Thymus (tissue), 14 donors: ENCODE measurements around the gene HSPA4. TPM values are rescaled to one million over a fixed set of nuclear protein-coding genes. Genes with fewer than 3 reads are reported as not detected.
"Not testable (repeated sequence)": the region's sequence is repeated elsewhere in the genome, so short reads cannot be mapped to it uniquely, and the experiment has no call there.

Experiments used
- DNase-seq, 9 donors: peaks; one replicate each; pipeline ENCODE4 v3.0.0-alpha.2; 2013; ENCODE audit warnings: low spot score in 9 of 9, low read depth in 6 of 9, missing footprints in 1 of 9
- H3K27ac ChIP-seq, 2 donors: one replicate each; pipeline ENCODE4 v1.5.1; 2013; ENCODE audit warnings: control low read depth in 1 of 2, low read depth in 1 of 2, low read length in 1 of 2, mild to moderate bottlenecking in 1 of 2, moderate library complexity in 1 of 2
- H3K27me3 ChIP-seq, 2 donors: one replicate each; pipeline ENCODE4 v1.5.1; 2013; ENCODE audit warnings: low read length in 1 of 2; ENCODE audit not compliant: control insufficient read depth in 2 of 2, insufficient read depth in 1 of 2
- H3K36me3 ChIP-seq, 2 donors: one replicate each; pipeline ENCODE4 v1.5.1; 2013; ENCODE audit warnings: low read length in 1 of 2, mild to moderate bottlenecking in 1 of 2, moderate library complexity in 1 of 2; ENCODE audit not compliant: control insufficient read depth in 2 of 2, insufficient read depth in 2 of 2
- H3K4me1 ChIP-seq, 2 donors: one replicate each; pipeline ENCODE4 v1.5.1; 2013; ENCODE audit warnings: low read length in 2 of 2; ENCODE audit not compliant: control insufficient read depth in 2 of 2, insufficient read depth in 2 of 2
- H3K4me3 ChIP-seq, 2 donors: one replicate each; pipeline ENCODE4 v1.5.1; 2013; ENCODE audit warnings: low read length in 2 of 2, control low read depth in 1 of 2, mild to moderate bottlenecking in 1 of 2
- H3K9me3 ChIP-seq, 2 donors: one replicate each; pipeline ENCODE4 v1.5.1; 2013; ENCODE audit warnings: low read length in 1 of 2, mild to moderate bottlenecking in 1 of 2; ENCODE audit not compliant: control insufficient read depth in 2 of 2, insufficient read depth in 1 of 2
- WGBS: extraction: QIAGEN DNeasy Blood & Tissue Kit; methylation state at CpG from one replicate; pipeline ENCODE4 v1.1.7; 2013; 5-methylcytosine and 5-hydroxymethylcytosine counted together
- long read RNA-seq, 10 donors: transcript quantifications; one replicate each; lab custom pipeline, GENCODE V29; 2026
- polyA plus RNA-seq: library from polyadenylated mRNA; stranded (reverse); fragments of 200-250 nt; gene quantifications from one replicate; pipeline ENCODE4 v1.2.3, GENCODE V29; 2013
- total RNA-seq: library from RNA; stranded (reverse); fragments of 120-200 nt; gene quantifications from one replicate; pipeline ENCODE4 v1.2.4, GENCODE V29; 2013
- donor health status: healthy.

Gene HSPA4
- total RNA-seq (72.0 TPM), polyA plus RNA-seq (65.4 TPM)
- long read RNA-seq, donor 1, full-length matches to known transcripts = 4 of 4 reads
- long read RNA-seq, donor 1, partial matches to known transcripts = 0 of 4 reads
- long read RNA-seq, donor 1, other reads (novel, unspliced or antisense) = 0 of 4 reads
- long read RNA-seq, donor 2 = 0 reads
- long read RNA-seq, donor 3, full-length matches to known transcripts = 13 of 47 reads
- long read RNA-seq, donor 3, partial matches to known transcripts = 34 of 47 reads
- long read RNA-seq, donor 3, other reads (novel, unspliced or antisense) = 0 of 47 reads
- long read RNA-seq, donor 4, full-length matches to known transcripts = 10 of 10 reads
- long read RNA-seq, donor 4, partial matches to known transcripts = 0 of 10 reads
- long read RNA-seq, donor 4, other reads (novel, unspliced or antisense) = 0 of 10 reads
- long read RNA-seq, donor 5, full-length matches to known transcripts = 16 of 36 reads
- long read RNA-seq, donor 5, partial matches to known transcripts = 20 of 36 reads
- long read RNA-seq, donor 5, other reads (novel, unspliced or antisense) = 0 of 36 reads
- long read RNA-seq, donor 6, full-length matches to known transcripts = 13 of 13 reads
- long read RNA-seq, donor 6, partial matches to known transcripts = 0 of 13 reads
- long read RNA-seq, donor 6, other reads (novel, unspliced or antisense) = 0 of 13 reads
- long read RNA-seq, donor 7, full-length matches to known transcripts = 25 of 42 reads
- long read RNA-seq, donor 7, partial matches to known transcripts = 17 of 42 reads
- long read RNA-seq, donor 7, other reads (novel, unspliced or antisense) = 0 of 42 reads
- long read RNA-seq, donor 8, full-length matches to known transcripts = 2 of 2 reads
- long read RNA-seq, donor 8, partial matches to known transcripts = 0 of 2 reads
- long read RNA-seq, donor 8, other reads (novel, unspliced or antisense) = 0 of 2 reads
- long read RNA-seq, donor 9, full-length matches to known transcripts = 16 of 23 reads
- long read RNA-seq, donor 9, partial matches to known transcripts = 7 of 23 reads
- long read RNA-seq, donor 9, other reads (novel, unspliced or antisense) = 0 of 23 reads
- long read RNA-seq, donor 10, full-length matches to known transcripts = 9 of 14 reads
- long read RNA-seq, donor 10, partial matches to known transcripts = 5 of 14 reads
- long read RNA-seq, donor 10, other reads (novel, unspliced or antisense) = 0 of 14 reads

DNA sequence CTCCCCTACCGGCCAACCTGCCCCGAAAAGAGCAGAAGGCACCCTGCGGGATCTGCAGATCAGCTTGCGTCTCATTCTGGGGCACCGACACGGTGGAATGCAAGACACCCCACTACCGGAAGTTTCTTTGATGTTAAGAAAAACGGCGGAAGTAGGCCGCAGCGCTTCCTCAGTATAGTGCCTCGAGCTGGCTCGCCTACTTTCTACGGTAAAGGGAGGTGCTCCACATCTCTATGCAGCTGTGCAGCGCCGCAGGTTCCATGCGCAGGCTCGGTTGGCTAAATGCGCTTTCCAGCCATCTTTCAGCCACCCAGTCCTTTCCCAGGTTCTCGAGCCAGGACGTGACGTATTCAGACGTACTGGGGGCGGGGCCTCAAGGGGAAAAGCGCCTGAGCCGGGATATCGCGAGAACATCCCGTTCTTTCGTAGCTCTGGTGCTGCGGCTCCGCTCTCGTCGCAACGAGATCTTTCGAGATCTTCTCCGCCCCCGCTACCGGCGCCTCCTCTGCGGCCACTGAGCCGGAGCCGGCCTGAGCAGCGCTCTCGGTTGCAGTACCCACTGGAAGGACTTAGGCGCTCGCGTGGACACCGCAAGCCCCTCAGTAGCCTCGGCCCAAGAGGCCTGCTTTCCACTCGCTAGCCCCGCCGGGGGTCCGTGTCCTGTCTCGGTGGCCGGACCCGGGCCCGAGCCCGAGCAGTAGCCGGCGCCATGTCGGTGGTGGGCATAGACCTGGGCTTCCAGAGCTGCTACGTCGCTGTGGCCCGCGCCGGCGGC, at the start of gene HSPA4:
TSS of gene HSPA4 (plus strand) at position 472 of the 775 bp plus-strand sequence. CDS start at position 710, 238 bp downstream.
- Histone ChIP-seq H3K36me3 (peaks cover 0 to 4% of the 10 kb centered on the region in 2 donors), H3K9me3 (peaks cover 0 to 3% of the 10 kb centered on the region in 2 donors), H3K27me3 (no peaks in the 10 kb centered on the region), H3K4me3 (peak within 1 kb of the TSS; percentile 97 to 100), H3K4me1 (peaks cover 21 to 29% of the 10 kb centered on the region in 2 donors), H3K27ac (peak within 1 kb of the TSS; percentile 100)
- DNase-seq = peak; percentile 99 to 100 (median 99)
- under 1% methylated on average over 68 of the region's 68 CpGs for WGBS

GRCh38 chr5:133006653-133007052, 45.2 kb upstream of the HSPA4 start:
- H3K27ac ChIP-seq = no peak overlapping the region
- peaks cover 0 to 10% of the 10 kb centered on the region in 2 donors for H3K36me3 ChIP-seq
- no peaks in the 10 kb centered on the region for H3K9me3 ChIP-seq
- no peaks in the 10 kb centered on the region for H3K4me1 ChIP-seq
- no peaks in the 10 kb centered on the region for H3K27me3 ChIP-seq
- no peak overlapping the region for H3K4me3 ChIP-seq
- WGBS = 94% methylated on average over 1 of the region's 1 CpG
- no peak for DNase-seq

GRCh38 chr5:133008455-133008854, 43.4 kb upstream of the HSPA4 start:
- not testable (repeated sequence) for H3K27me3 ChIP-seq, H3K27ac ChIP-seq, DNase-seq, H3K9me3 ChIP-seq, H3K4me1 ChIP-seq, H3K36me3 ChIP-seq, H3K4me3 ChIP-seq
- WGBS = 80% methylated on average over 6 of the region's 6 CpGs

DNA sequence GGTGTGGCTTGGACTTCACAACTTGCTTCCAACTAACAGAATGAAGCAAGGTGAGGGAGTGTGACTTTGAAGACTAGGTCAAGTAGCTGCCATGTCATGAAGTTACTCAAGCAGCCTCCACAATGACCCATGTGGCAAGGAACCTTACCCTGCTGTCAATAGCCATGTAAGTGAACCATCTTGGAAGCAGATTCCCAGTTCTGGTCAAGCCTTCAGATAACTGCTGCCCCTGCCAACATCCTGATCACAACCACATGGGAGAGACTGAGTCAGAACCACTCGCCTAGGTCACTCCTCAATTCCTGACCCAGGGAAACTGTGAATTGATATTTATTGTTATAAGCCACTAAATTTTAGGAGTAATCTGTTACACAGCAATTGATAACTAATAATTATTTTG, 36.3 kb upstream of the HSPA4 start:
- H3K4me1 ChIP-seq = no peaks in the 10 kb centered on the region
- H3K36me3 ChIP-seq = peaks cover 3 to 24% of the 10 kb centered on the region in 2 donors
- WGBS = 98% methylated on average over 1 of the region's 1 CpG
- no peak for DNase-seq
- no peaks in the 10 kb centered on the region for H3K27me3 ChIP-seq
- no peaks in the 10 kb centered on the region for H3K9me3 ChIP-seq
- H3K27ac ChIP-seq = no peak overlapping the region
- no peak overlapping the region for H3K4me3 ChIP-seq

GRCh38 chr5:133017964-133018363, 33.8 kb upstream of the HSPA4 start:
- no peak for DNase-seq
- Histone ChIP-seq H3K4me3 (no peak overlapping the region), H3K36me3 (peaks cover 6 to 29% of the 10 kb centered on the region in 2 donors), H3K27me3 (no peaks in the 10 kb centered on the region), H3K9me3 (no peaks in the 10 kb centered on the region), H3K27ac (no peak overlapping the region), H3K4me1 (no peaks in the 10 kb centered on the region)
- 84% methylated on average over 4 of the region's 4 CpGs for WGBS

DNA sequence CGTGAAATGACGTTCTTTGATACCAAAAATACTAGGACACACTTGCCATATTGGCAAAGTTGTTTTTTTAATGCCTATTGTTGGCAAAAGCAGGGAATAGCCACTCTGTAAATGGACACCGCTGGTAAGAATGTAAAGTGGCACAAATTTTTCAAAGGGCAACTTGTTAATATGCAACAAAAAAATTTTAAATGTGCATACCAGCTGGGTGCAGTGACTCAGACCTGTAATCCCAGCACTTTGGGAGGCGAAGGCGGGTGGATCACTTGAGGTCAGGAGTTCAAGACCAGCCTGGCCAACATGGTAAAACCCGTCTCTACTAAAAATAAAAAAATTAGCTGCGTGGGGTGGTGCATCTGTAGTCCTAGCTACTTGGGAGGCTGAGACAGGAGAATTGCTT, 32.3 kb upstream of the HSPA4 start:
- DNase-seq, H3K4me3 ChIP-seq, H3K4me1 ChIP-seq, H3K9me3 ChIP-seq, H3K27ac ChIP-seq, H3K27me3 ChIP-seq: not testable (repeated sequence)
- peaks cover 6 to 28% of the 10 kb centered on the region in 2 donors for H3K36me3 ChIP-seq
- 98% methylated on average over 7 of the region's 7 CpGs for WGBS

- peak; percentile 84 to 95 (median 89) for DNase-seq
- H3K27me3 ChIP-seq = no peaks in the 10 kb centered on the region
- peak within 1 kb of the TSS; percentile 82 to 86 for H3K27ac ChIP-seq
- H3K36me3 ChIP-seq = peaks cover 3 to 4% of the 10 kb centered on the region in 2 donors
- H3K4me3 ChIP-seq = peak within 1 kb of the TSS; percentile 76 to 93
- H3K9me3 ChIP-seq = no peaks in the 10 kb centered on the region
- under 1% methylated on average over 53 of the region's 53 CpGs for WGBS
- H3K4me1 ChIP-seq = peaks cover 0 to 5% of the 10 kb centered on the region in 2 donors
Observed at GRCh38 chr5:133025804-133026663, 25.8 kb upstream of the HSPA4 start, which contains the start of gene ZCCHC10. TSS of gene ZCCHC10 (minus strand) at chr5:133026549. CDS start at chr5:133026537, 12 bp downstream.
